Measurements from ENCODE around the gene FAM47E. TPM values are rescaled to one million over a fixed set of nuclear protein-coding genes. Genes with fewer than 3 reads are reported as not detected.
"Not testable (repeated sequence)": the region's sequence is repeated elsewhere in the genome, so short reads cannot be mapped to it uniquely, and the experiment has no call there.

FAM47E gene
- total RNA-seq, 1 donor from 2014 or later: 0.49 TPM

- no peak overlapping the region for H3K27ac ChIP-seq
These were observed 27.9 kb downstream of the FAM47E start for GRCh38 chr4:76279462-76279861.

GRCh38 chr4:76280488-76281441 lies 29.2 kb downstream of the FAM47E start:
- no peak overlapping the region for H3K4me3 ChIP-seq
- H3K27me3 ChIP-seq: no peaks in the 10 kb centered on the region
- no peak for DNase-seq (ENCODE audit: extremely low spot score in 2 of 2)
- H3K27ac ChIP-seq: no peak overlapping the region
- no peak for TF ChIP-seq POLR2AphosphoS5 (IDR thresholded peaks at IDR 0.05; ENCODE audit: insufficient read depth in 1 of 2, low read depth in 1 of 2)
- no peak for TF ChIP-seq POLR2A (IDR thresholded peaks at IDR 0.05)
- TF ChIP-seq CTCF (IDR thresholded peaks at IDR 0.05): no peak
- H3K4me1 ChIP-seq: no peaks in the 10 kb centered on the region
- intact Hi-C loops (cut with DNase I): no loop called here
- H3K9me3 ChIP-seq: no peaks in the 10 kb centered on the region
- H3K36me3 ChIP-seq: no peaks in the 10 kb centered on the region

More at GRCh38 chr4:76279462-76279861, 27.9 kb downstream of the FAM47E start:
- Histone ChIP-seq H3K9me3 (no peaks in the 10 kb centered on the region), H3K4me1 (no peaks in the 10 kb centered on the region), H3K27me3 (no peaks in the 10 kb centered on the region), H3K4me3 (no peak overlapping the region), H3K36me3 (no peaks in the 10 kb centered on the region)
- intact Hi-C loops (cut with DNase I): no loop called here
- no peak for DNase-seq (ENCODE audit: extremely low spot score in 2 of 2)
- TF ChIP-seq POLR2AphosphoS5 (IDR thresholded peaks at IDR 0.05; ENCODE audit: insufficient read depth in 1 of 2, low read depth in 1 of 2) (no peak), POLR2A (IDR thresholded peaks at IDR 0.05) (no peak), CTCF (IDR thresholded peaks at IDR 0.05) (no peak)

- H3K4me1 ChIP-seq; DNase-seq (ENCODE audit: extremely low spot score in 2 of 2); H3K27me3 ChIP-seq; intact Hi-C loops (cut with DNase I); H3K36me3 ChIP-seq; H3K27ac ChIP-seq; H3K9me3 ChIP-seq; H3K4me3 ChIP-seq: not testable (repeated sequence)
These were observed 30.1 kb downstream of the FAM47E start for GRCh38 chr4:76281594-76281993.

GRCh38 chr4:76282941-76283689 lies 31.6 kb downstream of the FAM47E start:
- intact Hi-C loops (cut with DNase I): no loop called here
- H3K4me1 ChIP-seq: no peaks in the 10 kb centered on the region

More at GRCh38 chr4:76282941-76283689, 31.6 kb downstream of the FAM47E start:
- TF ChIP-seq POLR2A (IDR thresholded peaks at IDR 0.05) (no peak), POLR2AphosphoS5 (IDR thresholded peaks at IDR 0.05; ENCODE audit: insufficient read depth in 1 of 2, low read depth in 1 of 2) (no peak), CTCF (IDR thresholded peaks at IDR 0.05) (no peak)
- Histone ChIP-seq H3K9me3 (no peaks in the 10 kb centered on the region), H3K36me3 (no peaks in the 10 kb centered on the region), H3K4me3 (no peak overlapping the region), H3K27me3 (no peaks in the 10 kb centered on the region), H3K27ac (no peak overlapping the region)
- no peak for DNase-seq (ENCODE audit: extremely low spot score in 2 of 2)
